Liver (tissue), 9 donors: ENCODE results near the gene NPPC. TPM values are rescaled to one million over a fixed set of nuclear protein-coding genes. Genes with fewer than 3 reads are reported as not detected.

ENCODE experiments used
- DNase-seq: peaks from one replicate; pipeline ENCODE4 v3.0.0-alpha.2; 2017; ENCODE audit warnings: low spot score
- H3K27ac ChIP-seq, 2 donors: one replicate each; pipeline ENCODE4 v1.7.0; 2013; ENCODE audit warnings: inconsistent platforms in 2 of 2, low read length in 2 of 2, control low read depth in 1 of 2, low read depth in 1 of 2, mild to moderate bottlenecking in 1 of 2
- H3K27me3 ChIP-seq, 4 donors: one replicate each; pipeline versions ENCODE4 v1.6.1 to v1.7.0; 2013; ENCODE audit warnings: low read length in 3 of 4, inconsistent platforms in 1 of 4, mild to moderate bottlenecking in 1 of 4, moderate library complexity in 1 of 4; ENCODE audit not compliant: control insufficient read depth in 4 of 4, insufficient read depth in 4 of 4
- H3K36me3 ChIP-seq, 4 donors: one replicate each; pipeline versions ENCODE4 v1.6.1 to v1.7.0; 2013; ENCODE audit warnings: low read length in 3 of 4, mild to moderate bottlenecking in 3 of 4, low read depth in 1 of 4, moderate library complexity in 1 of 4; ENCODE audit not compliant: control insufficient read depth in 4 of 4, insufficient read depth in 3 of 4
- H3K4me1 ChIP-seq, 4 donors: one replicate each; pipeline versions ENCODE4 v1.6.1 to v1.7.0; 2013; ENCODE audit warnings: low read length in 3 of 4, mild to moderate bottlenecking in 3 of 4, moderate library complexity in 1 of 4; ENCODE audit not compliant: control insufficient read depth in 4 of 4, insufficient read depth in 4 of 4
- H3K4me3 ChIP-seq, 3 donors: one replicate each; pipeline versions ENCODE4 v1.6.1 to v1.7.0; 2013; ENCODE audit warnings: low read length in 3 of 3, control low read depth in 1 of 3, low read depth in 1 of 3, mild to moderate bottlenecking in 1 of 3
- H3K9ac ChIP-seq, 2 donors: one replicate each; pipeline ENCODE4 v1.7.0; 2013; ENCODE audit warnings: low read length in 2 of 2, mild to moderate bottlenecking in 2 of 2, moderate library complexity in 2 of 2, control low read depth in 1 of 2, low read depth in 1 of 2
- H3K9me3 ChIP-seq, 4 donors: one replicate each; pipeline versions ENCODE4 v1.6.1 to v1.7.0; 2013; ENCODE audit warnings: low read length in 3 of 4; ENCODE audit not compliant: control insufficient read depth in 4 of 4
- JUND ChIP-seq, 2 donors: IDR thresholded peaks; 2 replicates each; pipeline ENCODE4 v1.6.1; 2016; ENCODE audit warnings: antibody characterized with exemption in 2 of 2
- SP1 ChIP-seq: IDR thresholded peaks from 2 replicates; pipeline ENCODE4 v1.6.1; 2018; ENCODE audit warnings: antibody characterized with exemption, mild to moderate bottlenecking
- YY1 ChIP-seq: IDR thresholded peaks from 2 replicates; pipeline ENCODE4 v1.6.1; 2016; ENCODE audit warnings: antibody characterized with exemption, mild to moderate bottlenecking
- WGBS: extraction: QIAGEN DNeasy Blood & Tissue Kit; methylation state at CpG from one replicate; pipeline ENCODE4 v1.1.7; 2013; 5-methylcytosine and 5-hydroxymethylcytosine counted together
- polyA plus RNA-seq, 2 donors: library from polyadenylated mRNA; stranded (reverse) in 1 of 2; unstranded in 1 of 2; fragments of 200-250 nt in 1 of 2; fragments of >200 nt in 1 of 2; fragmentation: Nextera tagmentation in 1 of 2; extraction: Ambion mirVana in 1 of 2; gene quantifications; one replicate each; pipeline versions ENCODE4 v1.2.1 to v1.2.3, GENCODE V29; 2013 to 2015
- total RNA-seq, 2 donors: library from RNA; depleted of rRNA; stranded (reverse); fragments of >200 nt; gene quantifications; one replicate each; pipeline ENCODE4 v1.2.3, GENCODE V29; 2014
- TF ChIP-seq, protein P1 (sequence below): IDR thresholded peaks from 2 replicates; pipeline ENCODE4 v1.6.1; 2016; ENCODE audit warnings: antibody characterized with exemption, mild to moderate bottlenecking
- TF ChIP-seq, protein P2 (sequence below): IDR thresholded peaks from 2 replicates; pipeline ENCODE4 v1.6.1; 2016; ENCODE audit warnings: antibody characterized with exemption
- TF ChIP-seq, protein P3 (sequence below): fragments of 150-350 bp; IDR thresholded peaks from 2 replicates; pipeline ENCODE4 v1.5.1; 2017; ENCODE audit warnings: improper control_type of control experiment, low read depth, low read length; ENCODE audit not compliant: missing input control
- TF ChIP-seq, protein P4 (sequence below): IDR thresholded peaks from 2 replicates; pipeline ENCODE4 v1.6.1; 2016; ENCODE audit warnings: antibody characterized with exemption
- donor health status: healthy.
- donor health status: healthy.
- donor health status: healthy.
- donor health status: healthy.
- donor health status: healthy.

NPPC gene
- total and polyA plus RNA-seq, 4 donors, result 0.47 TPM; not detected in 3

DNA sequence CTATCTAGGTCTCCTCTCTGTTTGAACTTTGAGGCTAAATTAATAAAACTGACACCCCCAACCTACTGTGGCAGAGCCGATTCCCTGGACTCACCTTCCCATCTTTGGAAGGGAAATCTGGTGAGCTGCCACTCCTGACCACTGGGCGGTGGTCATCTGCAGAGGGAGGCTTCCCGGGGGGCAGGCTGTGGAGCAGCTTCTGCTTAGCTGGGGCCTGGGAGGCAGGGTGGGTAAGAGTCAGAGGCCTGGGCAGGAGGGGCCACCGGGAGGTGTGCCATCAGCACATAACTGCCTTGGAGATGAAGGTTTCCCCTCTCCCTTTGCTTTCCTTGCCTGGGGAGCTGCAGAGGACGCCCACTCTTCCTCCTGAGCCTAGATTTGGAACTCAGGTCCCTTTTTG lies 2.3 kb upstream of the NPPC start (continued):
- TF ChIP-seq, protein P1, sequence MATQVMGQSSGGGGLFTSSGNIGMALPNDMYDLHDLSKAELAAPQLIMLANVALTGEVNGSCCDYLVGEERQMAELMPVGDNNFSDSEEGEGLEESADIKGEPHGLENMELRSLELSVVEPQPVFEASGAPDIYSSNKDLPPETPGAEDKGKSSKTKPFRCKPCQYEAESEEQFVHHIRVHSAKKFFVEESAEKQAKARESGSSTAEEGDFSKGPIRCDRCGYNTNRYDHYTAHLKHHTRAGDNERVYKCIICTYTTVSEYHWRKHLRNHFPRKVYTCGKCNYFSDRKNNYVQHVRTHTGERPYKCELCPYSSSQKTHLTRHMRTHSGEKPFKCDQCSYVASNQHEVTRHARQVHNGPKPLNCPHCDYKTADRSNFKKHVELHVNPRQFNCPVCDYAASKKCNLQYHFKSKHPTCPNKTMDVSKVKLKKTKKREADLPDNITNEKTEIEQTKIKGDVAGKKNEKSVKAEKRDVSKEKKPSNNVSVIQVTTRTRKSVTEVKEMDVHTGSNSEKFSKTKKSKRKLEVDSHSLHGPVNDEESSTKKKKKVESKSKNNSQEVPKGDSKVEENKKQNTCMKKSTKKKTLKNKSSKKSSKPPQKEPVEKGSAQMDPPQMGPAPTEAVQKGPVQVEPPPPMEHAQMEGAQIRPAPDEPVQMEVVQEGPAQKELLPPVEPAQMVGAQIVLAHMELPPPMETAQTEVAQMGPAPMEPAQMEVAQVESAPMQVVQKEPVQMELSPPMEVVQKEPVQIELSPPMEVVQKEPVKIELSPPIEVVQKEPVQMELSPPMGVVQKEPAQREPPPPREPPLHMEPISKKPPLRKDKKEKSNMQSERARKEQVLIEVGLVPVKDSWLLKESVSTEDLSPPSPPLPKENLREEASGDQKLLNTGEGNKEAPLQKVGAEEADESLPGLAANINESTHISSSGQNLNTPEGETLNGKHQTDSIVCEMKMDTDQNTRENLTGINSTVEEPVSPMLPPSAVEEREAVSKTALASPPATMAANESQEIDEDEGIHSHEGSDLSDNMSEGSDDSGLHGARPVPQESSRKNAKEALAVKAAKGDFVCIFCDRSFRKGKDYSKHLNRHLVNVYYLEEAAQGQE, result no peak
- TF ChIP-seq, protein P2, sequence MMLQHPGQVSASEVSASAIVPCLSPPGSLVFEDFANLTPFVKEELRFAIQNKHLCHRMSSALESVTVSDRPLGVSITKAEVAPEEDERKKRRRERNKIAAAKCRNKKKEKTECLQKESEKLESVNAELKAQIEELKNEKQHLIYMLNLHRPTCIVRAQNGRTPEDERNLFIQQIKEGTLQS, result no peak
- TF ChIP-seq YY1 (no peak), JUND (IDR thresholded peaks at IDR 0.05) (no peak)
- TF ChIP-seq, protein P3, sequence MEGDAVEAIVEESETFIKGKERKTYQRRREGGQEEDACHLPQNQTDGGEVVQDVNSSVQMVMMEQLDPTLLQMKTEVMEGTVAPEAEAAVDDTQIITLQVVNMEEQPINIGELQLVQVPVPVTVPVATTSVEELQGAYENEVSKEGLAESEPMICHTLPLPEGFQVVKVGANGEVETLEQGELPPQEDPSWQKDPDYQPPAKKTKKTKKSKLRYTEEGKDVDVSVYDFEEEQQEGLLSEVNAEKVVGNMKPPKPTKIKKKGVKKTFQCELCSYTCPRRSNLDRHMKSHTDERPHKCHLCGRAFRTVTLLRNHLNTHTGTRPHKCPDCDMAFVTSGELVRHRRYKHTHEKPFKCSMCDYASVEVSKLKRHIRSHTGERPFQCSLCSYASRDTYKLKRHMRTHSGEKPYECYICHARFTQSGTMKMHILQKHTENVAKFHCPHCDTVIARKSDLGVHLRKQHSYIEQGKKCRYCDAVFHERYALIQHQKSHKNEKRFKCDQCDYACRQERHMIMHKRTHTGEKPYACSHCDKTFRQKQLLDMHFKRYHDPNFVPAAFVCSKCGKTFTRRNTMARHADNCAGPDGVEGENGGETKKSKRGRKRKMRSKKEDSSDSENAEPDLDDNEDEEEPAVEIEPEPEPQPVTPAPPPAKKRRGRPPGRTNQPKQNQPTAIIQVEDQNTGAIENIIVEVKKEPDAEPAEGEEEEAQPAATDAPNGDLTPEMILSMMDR, result no peak

DNA sequence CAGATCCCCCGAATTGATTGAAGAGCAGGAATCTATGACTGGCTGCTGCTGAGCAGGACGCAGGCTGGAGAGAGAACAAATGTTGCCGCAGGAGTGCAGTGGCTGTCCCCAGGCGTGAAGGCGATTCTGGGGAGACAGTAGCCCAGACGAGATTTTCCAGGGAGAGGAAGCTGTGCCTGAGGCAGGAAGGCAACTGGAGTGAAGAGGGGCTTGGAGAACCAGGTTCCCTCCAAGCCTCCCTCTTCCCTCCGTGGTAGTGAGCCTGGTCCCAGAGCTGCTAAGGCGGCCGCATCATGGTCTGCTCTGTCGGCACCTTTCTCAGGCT lies 1.3 kb upstream of the NPPC start:
- H3K27ac ChIP-seq, result no peak overlapping the region
- H3K4me3 ChIP-seq, result no peak overlapping the region
- H3K27me3 ChIP-seq, result peaks cover 0 to 8% (median 1%) of the 10 kb centered on the region in 4 donors
- H3K4me1 ChIP-seq, result peaks cover 9 to 27% (median 19%) of the 10 kb centered on the region in 4 donors
- H3K36me3 ChIP-seq, result no peaks in the 10 kb centered on the region
- 57% methylated on average over 10 of the region's 10 CpGs for WGBS
- no peak overlapping the region for H3K9ac ChIP-seq
- no peak for DNase-seq
- H3K9me3 ChIP-seq, result no peaks in the 10 kb centered on the region
- TF ChIP-seq, protein P3, result no peak
- no peak for TF ChIP-seq SP1
- TF ChIP-seq, protein P2, result no peak
- TF ChIP-seq, protein P4, sequence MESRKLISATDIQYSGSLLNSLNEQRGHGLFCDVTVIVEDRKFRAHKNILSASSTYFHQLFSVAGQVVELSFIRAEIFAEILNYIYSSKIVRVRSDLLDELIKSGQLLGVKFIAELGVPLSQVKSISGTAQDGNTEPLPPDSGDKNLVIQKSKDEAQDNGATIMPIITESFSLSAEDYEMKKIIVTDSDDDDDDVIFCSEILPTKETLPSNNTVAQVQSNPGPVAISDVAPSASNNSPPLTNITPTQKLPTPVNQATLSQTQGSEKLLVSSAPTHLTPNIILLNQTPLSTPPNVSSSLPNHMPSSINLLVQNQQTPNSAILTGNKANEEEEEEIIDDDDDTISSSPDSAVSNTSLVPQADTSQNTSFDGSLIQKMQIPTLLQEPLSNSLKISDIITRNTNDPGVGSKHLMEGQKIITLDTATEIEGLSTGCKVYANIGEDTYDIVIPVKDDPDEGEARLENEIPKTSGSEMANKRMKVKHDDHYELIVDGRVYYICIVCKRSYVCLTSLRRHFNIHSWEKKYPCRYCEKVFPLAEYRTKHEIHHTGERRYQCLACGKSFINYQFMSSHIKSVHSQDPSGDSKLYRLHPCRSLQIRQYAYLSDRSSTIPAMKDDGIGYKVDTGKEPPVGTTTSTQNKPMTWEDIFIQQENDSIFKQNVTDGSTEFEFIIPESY, result no peak
